ENCODE data around the gene FOS.

The FOS gene

GRCh38 chr14:75271514-75271913, 7.1 kb upstream of the FOS start:
- no peak overlapping the region for H3K4me2 ChIP-seq (ENCODE audit: low read length, poor library complexity, severe bottlenecking)
- no peak overlapping the region for H2BK120ac ChIP-seq (ENCODE audit: low read depth, low read length)
- H3K27ac ChIP-seq (ENCODE audit: low read length, poor library complexity, severe bottlenecking): no peak overlapping the region
- no peak overlapping the region for H3K23ac ChIP-seq (ENCODE audit: low read length in 2 of 2)
- H3K9me3 ChIP-seq (ENCODE audit: control insufficient read depth, low read length): no peaks in the 10 kb centered on the region
- 92% methylated on average over 7 of the region's 9 CpGs for WGBS
- H3K14ac ChIP-seq (ENCODE audit: low read length in 2 of 2): no peak overlapping the region
- peaks cover 5% of the 10 kb centered on the region for H3K4me1 ChIP-seq (ENCODE audit: control insufficient read depth, insufficient read depth, low read depth, low read length)
- H3K27me3 ChIP-seq (ENCODE audit: control insufficient read depth in 1 of 2, insufficient read depth in 1 of 2, low read length in 2 of 2): peaks cover 0 to 12% of the 10 kb centered on the region in 2 experiments
- H2AFZ ChIP-seq (ENCODE audit: low read depth, low read length): no peak overlapping the region
- H3K9ac ChIP-seq (ENCODE audit: low read length): no peak overlapping the region
- no peak overlapping the region for H2BK5ac ChIP-seq (ENCODE audit: low read depth, low read length, poor library complexity, severe bottlenecking)
- no peak overlapping the region for H2BK12ac ChIP-seq (ENCODE audit: low read length in 2 of 2)
- no peak overlapping the region for H3K4ac ChIP-seq (ENCODE audit: low read depth in 1 of 2, low read length in 2 of 2)
- no peak overlapping the region for H2AK5ac ChIP-seq (ENCODE audit: low read length, severe bottlenecking)
- no peak overlapping the region for H3K4me3 ChIP-seq (ENCODE audit: insufficient read depth in 1 of 2, low read depth in 1 of 2, low read length in 2 of 2)
- H4K91ac ChIP-seq (ENCODE audit: low read length): no peak overlapping the region
- no peaks in the 10 kb centered on the region for H3K79me1 ChIP-seq (replicated peaks; ENCODE audit: low read length, poor library complexity, severe bottlenecking)
- no peak overlapping the region for H4K8ac ChIP-seq (ENCODE audit: low read length)
- DNase-seq: no peak
- no peaks in the 10 kb centered on the region for H3K36me3 ChIP-seq (ENCODE audit: control insufficient read depth in 1 of 2, insufficient read depth in 2 of 2, low read depth in 1 of 2, low read length in 2 of 2)
- H2BK15ac ChIP-seq (ENCODE audit: low read depth, poor library complexity, severe bottlenecking): no peak overlapping the region
- H3K18ac ChIP-seq (ENCODE audit: low read depth in 1 of 2, low read length in 2 of 2): no peak overlapping the region

- H3K36me3 ChIP-seq (ENCODE audit: control insufficient read depth in 1 of 2, insufficient read depth in 2 of 2, low read depth in 1 of 2, low read length in 2 of 2): no peaks in the 10 kb centered on the region
- peak; percentile 97 for DNase-seq
- no peak overlapping the region for H2BK5ac ChIP-seq (ENCODE audit: low read depth, low read length, poor library complexity, severe bottlenecking)
- no peak overlapping the region for H3K4me2 ChIP-seq (ENCODE audit: low read length, poor library complexity, severe bottlenecking)
- 58% methylated on average over 12 of the region's 13 CpGs for WGBS
- H2BK120ac ChIP-seq (ENCODE audit: low read depth, low read length): no peak overlapping the region
- no peak overlapping the region for H2AK5ac ChIP-seq (ENCODE audit: low read length, severe bottlenecking)
- H3K9ac ChIP-seq (ENCODE audit: low read length): peak overlapping the region; percentile 52
- H3K4ac ChIP-seq (ENCODE audit: low read depth in 1 of 2, low read length in 2 of 2): no peak overlapping the region
- peaks cover 0 to 12% of the 10 kb centered on the region in 2 experiments for H3K27me3 ChIP-seq (ENCODE audit: control insufficient read depth in 1 of 2, insufficient read depth in 1 of 2, low read length in 2 of 2)
- no peak overlapping the region for H4K8ac ChIP-seq (ENCODE audit: low read length)
- no peak overlapping the region for H4K91ac ChIP-seq (ENCODE audit: low read length)
- no peaks in the 10 kb centered on the region for H3K79me1 ChIP-seq (replicated peaks; ENCODE audit: low read length, poor library complexity, severe bottlenecking)
- peaks cover 8% of the 10 kb centered on the region for H3K4me1 ChIP-seq (ENCODE audit: control insufficient read depth, insufficient read depth, low read depth, low read length)
- H3K14ac ChIP-seq (ENCODE audit: low read length in 2 of 2): peak overlapping the region in 1 of 2 experiments; percentile 51
- peak overlapping the region in 1 of 2 experiments; percentile 7 for H3K18ac ChIP-seq (ENCODE audit: low read depth in 1 of 2, low read length in 2 of 2)
- no peaks in the 10 kb centered on the region for H3K9me3 ChIP-seq (ENCODE audit: control insufficient read depth, low read length)
- H3K4me3 ChIP-seq (ENCODE audit: insufficient read depth in 1 of 2, low read depth in 1 of 2, low read length in 2 of 2): no peak overlapping the region
- peak overlapping the region in 1 of 2 experiments; percentile 10 for H2BK12ac ChIP-seq (ENCODE audit: low read length in 2 of 2)
- no peak overlapping the region for H2AFZ ChIP-seq (ENCODE audit: low read depth, low read length)
- no peak overlapping the region for H2BK15ac ChIP-seq (ENCODE audit: low read depth, poor library complexity, severe bottlenecking)
- H3K23ac ChIP-seq (ENCODE audit: low read length in 2 of 2): no peak overlapping the region
- no peak overlapping the region for H3K27ac ChIP-seq (ENCODE audit: low read length, poor library complexity, severe bottlenecking)
Observed at GRCh38 chr14:75273272-75274049, 5.2 kb upstream of the FOS start.

GRCh38 chr14:75274050-75274898, 4.4 kb upstream of the FOS start:
- Histone ChIP-seq H2BK12ac (ENCODE audit: low read length in 2 of 2) (peak overlapping the region; percentile 37 to 87), H3K18ac (ENCODE audit: low read depth in 1 of 2, low read length in 2 of 2) (peak overlapping the region; percentile 1 to 63), H2AFZ (ENCODE audit: low read depth, low read length) (no peak overlapping the region), H3K4me1 (ENCODE audit: control insufficient read depth, insufficient read depth, low read depth, low read length) (peaks cover 14% of the 10 kb centered on the region), H4K8ac (ENCODE audit: low read length) (no peak overlapping the region), H3K79me1 (replicated peaks; ENCODE audit: low read length, poor library complexity, severe bottlenecking) (peaks cover 5% of the 10 kb centered on the region), H3K23ac (ENCODE audit: low read length in 2 of 2) (no peak overlapping the region), H4K91ac (ENCODE audit: low read length) (no peak overlapping the region), H3K14ac (ENCODE audit: low read length in 2 of 2) (no peak overlapping the region), H3K9ac (ENCODE audit: low read length) (peak overlapping the region; percentile 52), H3K27ac (ENCODE audit: low read length, poor library complexity, severe bottlenecking) (no peak overlapping the region), H2AK5ac (ENCODE audit: low read length, severe bottlenecking) (no peak overlapping the region), H3K4ac (ENCODE audit: low read depth in 1 of 2, low read length in 2 of 2) (no peak overlapping the region), H3K27me3 (ENCODE audit: control insufficient read depth in 1 of 2, insufficient read depth in 1 of 2, low read length in 2 of 2) (peaks cover 0 to 12% of the 10 kb centered on the region in 2 experiments), H2BK15ac (ENCODE audit: low read depth, poor library complexity, severe bottlenecking) (no peak overlapping the region), H2BK5ac (ENCODE audit: low read depth, low read length, poor library complexity, severe bottlenecking) (no peak overlapping the region), H3K4me3 (ENCODE audit: insufficient read depth in 1 of 2, low read depth in 1 of 2, low read length in 2 of 2) (no peak overlapping the region), H3K4me2 (ENCODE audit: low read length, poor library complexity, severe bottlenecking) (no peak overlapping the region), H3K9me3 (ENCODE audit: control insufficient read depth, low read length) (no peaks in the 10 kb centered on the region), H3K36me3 (ENCODE audit: control insufficient read depth in 1 of 2, insufficient read depth in 2 of 2, low read depth in 1 of 2, low read length in 2 of 2) (no peaks in the 10 kb centered on the region), H2BK120ac (ENCODE audit: low read depth, low read length) (no peak overlapping the region)
- 59% methylated on average over 5 of the region's 6 CpGs for WGBS
- no peak for DNase-seq

Data from mesenchymal stem cell (in vitro differentiated cells and primary cell).